GM19467 (cell line): ENCODE results near the gene UBXN2A.
"Not testable (repeated sequence)": the region's sequence is repeated elsewhere in the genome, so short reads cannot be mapped to it uniquely, and the experiment has no call there.

Experiments used
- ATAC-seq: cut with Tn5 transposase; IDR thresholded peaks from one replicate; pipeline ENCODE4 v1.9.1; 2021; ENCODE audit warnings: mild to moderate bottlenecking, moderate library complexity; ENCODE audit not compliant: unreplicated experiment

Gene UBXN2A

DNA sequence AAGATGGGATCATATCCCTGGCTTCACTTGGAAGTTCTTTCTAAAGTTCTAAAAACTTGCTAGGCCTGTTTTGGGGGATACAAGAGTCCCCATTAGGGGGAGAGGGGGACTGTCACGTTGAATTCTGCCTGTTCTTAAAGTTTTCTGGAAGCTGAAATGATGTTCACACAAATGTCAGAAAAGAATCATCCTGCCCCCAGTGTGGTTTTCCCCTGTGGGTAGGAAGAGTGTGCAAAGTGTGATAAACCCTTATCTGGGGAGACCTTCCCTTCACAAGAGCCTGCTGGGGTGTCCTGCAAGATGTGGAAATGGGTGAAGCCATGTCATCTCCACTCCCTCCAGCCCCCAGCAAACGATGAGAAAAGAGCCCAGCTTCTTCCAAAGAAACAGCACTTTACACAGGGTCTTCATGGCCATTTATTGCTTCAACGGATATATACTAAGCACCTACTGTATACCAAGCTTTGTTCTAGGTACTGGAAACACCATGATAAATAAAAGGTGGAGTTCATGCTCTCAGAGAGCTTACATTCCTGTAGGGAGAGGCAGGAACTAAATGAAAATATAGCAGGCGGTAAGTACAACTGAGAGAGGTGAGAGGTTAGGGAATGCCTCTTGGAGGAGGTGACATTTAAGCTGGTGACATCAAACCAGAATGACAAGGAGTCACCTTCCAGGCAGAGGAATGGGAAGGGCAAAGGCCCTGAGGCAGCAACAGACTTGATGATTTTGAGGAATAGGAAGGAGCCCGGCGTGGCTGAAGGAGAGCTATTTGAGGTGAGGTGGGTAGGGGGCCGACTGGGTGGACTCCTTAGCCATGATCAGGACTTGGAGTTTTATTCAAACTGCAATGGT, 71.2 kb downstream of the UBXN2A start:
- no peak for ATAC-seq

DNA sequence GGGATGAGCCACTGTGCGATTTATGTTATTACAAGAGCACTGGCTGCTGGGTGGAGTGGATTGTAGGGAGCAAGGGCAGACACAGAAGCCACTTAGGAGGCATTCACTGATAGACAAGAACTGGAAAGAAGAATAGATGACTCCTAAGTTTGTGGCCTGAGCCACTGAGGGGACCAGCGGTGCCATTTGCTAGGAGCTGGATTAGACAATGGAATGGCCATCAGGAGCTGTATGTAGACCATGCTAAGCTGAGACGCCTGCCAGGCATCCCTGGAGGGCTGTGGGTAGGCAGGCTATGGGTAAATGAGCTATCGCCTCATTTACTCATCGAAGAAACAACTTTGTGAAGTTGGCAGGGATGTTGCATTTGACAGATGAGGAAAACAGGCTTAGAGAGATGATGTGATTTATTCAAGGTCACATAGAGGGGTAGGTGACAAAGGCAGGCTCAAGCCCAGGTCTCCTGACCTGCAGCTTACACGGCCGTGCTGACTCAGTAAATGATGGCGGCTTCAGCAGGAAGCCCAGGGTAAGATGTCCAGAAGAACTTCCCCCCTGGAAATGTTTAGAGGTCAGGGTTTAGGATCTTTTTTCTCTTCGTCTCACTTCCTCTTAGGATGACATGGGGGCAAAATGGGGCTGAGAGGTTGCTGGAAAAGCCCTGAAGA, 72.4 kb downstream of the UBXN2A start:
- ATAC-seq, result no peak

DNA sequence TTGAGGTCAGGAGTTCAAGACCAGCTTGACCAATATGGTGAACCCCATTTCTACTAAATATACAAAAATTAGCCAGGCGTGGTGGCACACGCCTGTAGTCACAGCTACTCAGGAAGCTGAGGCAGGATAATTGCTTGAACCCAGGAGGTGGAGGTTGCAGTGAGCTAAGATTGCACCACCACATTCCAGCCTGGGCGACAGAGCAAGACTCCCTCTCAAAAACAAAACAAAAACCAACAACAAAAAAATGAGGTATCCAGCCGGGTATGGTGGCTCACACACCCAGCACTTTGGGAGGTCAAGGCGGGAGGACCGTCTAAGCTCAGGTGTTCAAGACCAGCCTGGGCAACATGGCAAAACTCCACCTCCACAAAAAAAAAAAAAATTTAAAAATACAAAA, 74.6 kb downstream of the UBXN2A start:
- not testable (repeated sequence) for ATAC-seq

- ATAC-seq, result no peak
Measured at GRCh38 chr2:24015562-24016375, 75.5 kb downstream of the UBXN2A start.

DNA sequence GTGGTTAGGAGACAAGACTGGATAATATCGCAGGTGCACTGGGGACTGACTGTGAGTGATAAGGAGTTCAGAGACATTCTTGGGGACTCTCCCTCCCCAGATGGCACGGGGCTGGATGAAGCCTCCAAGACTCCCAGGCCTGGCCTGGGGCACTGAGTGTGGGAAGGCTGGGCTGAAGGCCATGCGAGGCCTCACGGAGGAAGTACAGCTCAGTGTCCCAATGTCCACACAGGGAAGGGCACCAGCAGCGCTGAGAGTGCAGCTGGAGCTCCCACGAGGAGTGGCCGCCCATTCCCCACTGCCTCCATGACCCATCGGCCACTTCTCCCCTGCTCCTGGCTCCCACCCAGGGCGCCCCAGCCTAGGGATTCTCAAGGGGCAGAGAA, 76.1 kb downstream of the UBXN2A start:
- no peak for ATAC-seq

GRCh38 chr2:24016853-24017703, 76.8 kb downstream of the UBXN2A start:
- no peak for ATAC-seq

DNA sequence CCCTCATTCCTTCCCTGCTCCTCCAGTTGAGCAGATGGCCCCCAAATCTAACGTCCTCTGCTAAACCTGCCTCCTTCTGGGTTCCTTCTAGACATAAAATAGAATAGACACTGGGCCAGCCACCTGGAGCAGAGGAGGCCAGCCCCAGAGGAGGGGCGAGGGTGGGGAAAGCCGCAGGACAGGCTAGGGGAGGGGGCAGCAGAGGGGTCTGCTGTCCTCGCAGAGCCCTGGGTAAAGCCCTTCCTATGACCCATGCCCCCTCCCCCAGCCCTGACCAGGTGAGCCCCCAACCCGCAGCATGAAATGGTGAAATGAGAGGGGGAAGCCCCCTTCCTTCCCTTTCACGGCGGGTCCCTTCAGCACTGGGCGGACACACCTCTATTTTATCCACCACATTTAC, 77.4 kb downstream of the UBXN2A start:
- no peak for ATAC-seq

DNA sequence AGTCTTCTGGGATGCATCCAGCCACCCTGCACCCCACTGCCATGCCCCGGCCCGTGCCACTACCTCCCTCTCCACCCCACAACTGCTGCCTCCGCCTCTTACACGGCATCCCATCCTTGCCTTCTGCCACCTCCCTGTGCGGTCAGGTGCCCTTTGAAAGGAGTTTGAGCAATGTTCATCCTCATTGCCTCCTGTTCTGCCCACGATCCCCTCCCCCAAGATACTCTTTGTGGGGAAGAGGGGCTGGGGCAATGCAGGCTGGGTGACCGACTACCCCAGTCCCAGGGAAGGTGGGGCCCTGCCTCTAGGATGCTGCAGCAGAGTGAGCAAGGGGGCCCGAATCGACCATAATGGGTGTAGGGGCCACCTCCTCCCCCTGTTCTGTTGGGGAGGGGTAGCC, 78.0 kb downstream of the UBXN2A start:
- no peak for ATAC-seq

DNA sequence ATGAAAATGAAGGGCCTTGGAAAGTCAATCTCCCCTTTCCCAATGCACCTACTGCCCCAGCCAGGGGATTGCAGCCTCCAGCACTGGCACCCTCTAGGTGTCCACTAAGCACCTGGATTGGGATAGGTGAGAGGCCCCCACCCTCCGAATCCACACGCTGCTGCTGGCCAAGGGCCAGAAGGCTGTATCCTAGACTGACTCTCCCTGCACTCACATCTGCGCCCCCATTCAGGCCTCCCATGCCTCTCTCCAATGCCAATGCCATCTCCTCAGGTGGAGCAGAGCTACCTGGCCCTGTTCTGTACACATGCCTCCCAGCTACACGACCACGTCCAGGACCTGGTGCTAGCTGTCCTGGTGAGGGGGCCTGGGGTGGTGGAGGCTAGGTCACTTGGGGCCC, 79.5 kb downstream of the UBXN2A start:
- ATAC-seq, result no peak

GRCh38 chr2:24020244-24020643, 80.0 kb downstream of the UBXN2A start:
- ATAC-seq, result no peak

DNA sequence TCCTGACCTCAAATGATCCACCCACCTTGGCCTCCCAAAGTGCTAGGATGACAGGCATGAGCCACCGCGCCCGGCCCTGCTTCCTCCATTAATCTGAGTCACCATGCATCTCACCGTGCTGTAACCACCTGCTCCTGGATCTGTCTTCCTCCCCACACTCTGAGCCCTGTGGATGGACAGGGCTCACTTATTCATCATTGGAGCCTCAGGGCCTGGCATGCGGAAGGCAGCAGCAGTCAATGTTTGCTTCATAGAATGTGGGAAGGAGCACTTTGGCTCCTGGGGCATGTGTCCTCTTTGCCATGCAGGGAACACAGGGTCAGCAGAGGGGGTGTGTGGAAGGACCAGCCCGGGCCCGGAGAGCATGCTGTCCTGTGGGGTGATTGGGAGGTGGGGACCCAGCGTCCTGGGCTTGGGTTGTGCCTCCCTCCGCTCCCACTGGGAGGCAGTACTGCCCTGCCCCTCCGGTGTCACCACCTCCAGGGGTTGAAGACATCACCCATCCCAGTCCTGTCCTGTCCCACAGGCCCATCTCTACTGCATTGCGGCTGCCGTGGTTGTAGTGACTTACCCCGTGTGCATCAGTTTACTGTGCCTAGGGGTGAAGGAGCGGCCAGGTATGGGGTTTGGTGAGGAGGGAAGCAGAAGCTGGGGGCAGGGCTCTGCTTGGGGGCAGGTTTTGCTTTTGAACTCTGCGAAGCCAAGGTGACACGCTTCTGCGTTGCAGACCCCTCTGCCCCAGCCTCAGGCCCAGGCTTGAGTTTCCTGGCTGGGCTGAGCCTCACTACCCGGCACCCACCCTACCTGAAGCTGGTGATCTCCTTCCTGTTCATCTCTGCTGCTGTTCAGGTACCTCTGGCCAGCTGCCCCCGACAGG, 81.1 kb downstream of the UBXN2A start:
- ATAC-seq, result no peak

DNA sequence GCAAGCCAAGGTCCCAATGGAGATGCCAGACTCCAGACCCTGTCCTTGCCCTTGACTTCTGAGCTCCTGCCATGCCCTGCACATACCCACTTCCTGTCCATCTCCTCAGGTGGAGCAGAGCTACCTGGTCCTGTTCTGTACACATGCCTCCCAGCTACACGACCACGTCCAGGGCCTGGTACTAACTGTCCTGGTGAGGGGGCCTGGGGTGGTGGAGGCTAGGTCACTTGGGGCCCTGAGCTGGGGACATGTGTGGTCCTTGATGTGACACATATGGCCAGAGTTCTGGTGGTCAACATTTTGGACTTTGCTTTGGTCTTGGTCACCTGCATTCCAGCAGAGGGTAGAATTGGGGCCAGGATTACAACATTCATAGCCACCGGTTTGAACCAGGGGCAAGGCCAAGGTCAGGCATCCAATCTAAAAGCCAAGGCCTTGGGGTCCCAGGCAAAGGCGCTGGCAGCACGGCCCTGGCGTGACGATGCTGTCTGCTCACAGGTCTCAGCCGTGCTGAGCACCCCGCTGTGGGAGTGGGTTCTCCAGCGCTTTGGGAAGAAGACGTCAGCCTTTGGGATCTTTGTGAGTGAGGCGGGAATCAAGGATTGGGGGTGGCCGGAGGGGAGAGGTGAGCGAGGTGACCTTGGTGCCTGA, 82.2 kb downstream of the UBXN2A start:
- ATAC-seq, result no peak

- ATAC-seq, result no peak
Measured at GRCh38 chr2:24022975-24023575, 82.8 kb downstream of the UBXN2A start.

DNA sequence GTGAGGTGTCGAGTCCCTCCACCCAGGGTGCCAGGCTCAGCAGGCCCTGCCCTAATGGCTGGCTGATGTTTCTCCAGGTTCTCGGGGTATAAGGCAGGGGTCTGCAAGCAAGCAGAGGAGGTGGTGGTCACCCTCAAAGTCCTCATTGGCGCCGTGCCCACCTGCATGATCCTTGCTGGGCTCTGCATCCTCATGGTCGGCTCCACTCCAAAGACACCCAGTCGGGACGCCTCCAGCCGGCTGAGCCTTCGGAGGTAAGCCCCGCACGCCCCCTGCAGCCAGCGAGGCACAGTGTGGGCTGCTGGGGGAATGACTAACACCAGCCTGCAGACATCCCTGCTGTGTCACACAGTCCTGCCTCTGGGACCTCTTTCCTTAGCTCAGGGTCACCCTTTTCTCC, 83.8 kb downstream of the UBXN2A start:
- no peak for ATAC-seq

- no peak for ATAC-seq
Measured at GRCh38 chr2:24024996-24025663, 84.9 kb downstream of the UBXN2A start.

DNA sequence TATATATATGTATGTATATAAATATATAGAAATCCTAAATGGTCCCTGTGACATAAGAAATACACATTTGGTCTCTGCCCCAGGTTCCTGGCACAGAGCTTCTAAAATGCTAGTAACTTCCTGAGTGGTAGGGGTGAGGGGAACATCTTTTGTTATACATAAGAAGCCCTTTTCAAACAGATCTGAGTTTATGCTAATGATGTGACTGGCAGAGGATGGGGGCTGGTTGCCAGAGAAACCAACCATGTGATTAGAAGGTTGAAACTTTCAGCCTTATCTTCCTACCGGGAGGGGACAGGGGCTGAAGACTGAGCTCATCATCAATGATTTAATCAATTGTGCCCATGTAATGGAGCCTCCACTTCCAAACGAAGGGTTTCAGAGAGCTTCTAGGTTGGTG, 86.0 kb downstream of the UBXN2A start:
- ATAC-seq, result no peak

DNA sequence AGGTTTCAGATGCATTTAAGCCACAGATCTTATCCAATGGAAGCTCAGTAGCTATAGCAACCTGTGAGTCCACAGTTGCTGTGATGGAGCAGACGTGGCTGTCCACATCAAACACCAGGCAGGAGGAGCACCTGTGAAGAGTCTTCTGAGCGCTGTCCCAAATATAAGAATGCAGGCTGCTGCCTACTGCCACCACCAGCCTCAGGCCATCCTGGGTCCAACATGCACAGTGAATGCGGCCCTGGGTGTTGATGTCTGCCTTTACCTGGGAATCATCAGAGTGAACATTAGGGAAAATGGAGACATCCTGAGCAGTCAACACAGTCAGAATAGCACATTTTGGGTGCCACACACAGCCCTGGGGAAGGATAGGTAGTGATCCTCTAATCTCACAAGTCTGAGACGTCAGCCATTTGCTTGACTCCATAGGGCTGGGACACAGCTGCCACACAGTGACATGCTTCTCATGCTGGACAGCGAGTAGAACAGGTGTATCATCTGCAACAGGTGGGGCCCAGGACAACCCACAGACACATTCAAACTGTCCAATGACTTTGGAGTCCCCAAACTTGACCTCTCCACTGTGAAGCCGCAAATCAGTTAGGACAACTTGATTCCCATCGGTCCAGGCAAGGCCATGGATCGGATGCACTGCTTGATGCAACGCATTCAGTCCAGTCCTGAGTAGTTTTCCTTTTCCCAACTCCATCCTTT, 98.7 kb downstream of the UBXN2A start:
- no peak for ATAC-seq

DNA sequence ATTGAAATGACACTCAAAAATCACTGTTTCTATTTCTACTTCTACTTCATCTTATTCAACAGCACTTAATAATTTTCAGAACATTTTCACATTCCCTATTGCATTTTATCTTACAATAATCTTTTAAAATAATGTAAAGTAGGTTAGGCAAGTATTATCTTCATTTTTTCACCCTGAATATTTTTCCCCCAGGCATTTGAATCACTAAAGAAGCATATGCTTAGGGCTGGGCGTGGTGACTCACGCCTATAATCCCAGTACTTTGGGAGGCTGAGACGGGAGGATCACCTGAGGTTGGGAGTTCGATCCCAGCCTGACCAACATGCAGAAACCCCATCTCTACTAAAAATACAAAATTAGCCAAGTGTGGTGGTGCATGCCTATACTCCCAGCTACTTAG, 100.2 kb downstream of the UBXN2A start:
- no peak for ATAC-seq
